H1 (cell line): Measurements from ENCODE around the gene ILF2. TPM values are rescaled to one million over a fixed set of nuclear protein-coding genes. Genes with fewer than 3 reads are reported as not detected.
A peak's percentile ranks its signal among the peaks of the same experiment; 100 is the strongest.

ENCODE experiments used
- CTCF ChIA-PET: fragments of 300-600 bp; sonication (Branson Sonifier 250); formaldehyde crosslinking; loops from one replicate; lab custom pipeline; 2021; ENCODE audit not compliant: partially characterized antibody; lab: Charles Lee
- POLR2A ChIA-PET: fragments of 300-600 bp; sonication (Branson Sonifier 250); formaldehyde crosslinking; loops from one replicate; lab custom pipeline; 2021; ENCODE audit warnings: inconsistent platforms; ENCODE audit not compliant: partially characterized antibody; lab: Charles Lee
- DNase-seq, 2 experiments: peaks; one replicate each; pipeline versions ENCODE4 v3.0.0 to v3.0.0-alpha.2; 2010 to 2022; ENCODE audit warnings: low spot score in 2 of 2, low read depth in 1 of 2, mixed read lengths in 1 of 2
- FAIRE-seq: peaks from 2 replicates; lab custom pipeline; 2011; peaks lifted over from hg19 to GRCh38; lab: Jason Lieb, UNC
- H2AFZ ChIP-seq: 2 replicates; pipeline ENCODE4 v1.8.1; 2012; ENCODE audit warnings: low read length, inconsistent platforms
- H2AK5ac ChIP-seq: 2 replicates; pipeline ENCODE4 v1.6.1; 2013; ENCODE audit warnings: low read depth, low read length
- H2BK120ac ChIP-seq: replicated peaks from 2 replicates; pipeline ENCODE3; 2013; ENCODE audit warnings: low read depth, low read length, inconsistent platforms
- H2BK12ac ChIP-seq: 2 replicates; pipeline ENCODE4 v1.6.1; 2013; ENCODE audit warnings: low read depth, low read length
- H2BK15ac ChIP-seq: 2 replicates; pipeline ENCODE4 v1.6.1; 2013; ENCODE audit warnings: low read length
- H2BK20ac ChIP-seq: 2 replicates; pipeline ENCODE4 v1.6.1; 2013; ENCODE audit warnings: low read length
- H2BK5ac ChIP-seq: 2 replicates; pipeline ENCODE4 v1.6.1; 2013; ENCODE audit warnings: low read depth, low read length
- H3K14ac ChIP-seq: 2 replicates; pipeline ENCODE4 v1.6.1; 2013; ENCODE audit warnings: inconsistent platforms; ENCODE audit not compliant: insufficient read length
- H3K18ac ChIP-seq: 2 replicates; pipeline ENCODE4 v1.6.1; 2013; ENCODE audit warnings: low read length; ENCODE audit errors: extremely low read depth
- H3K23ac ChIP-seq: 2 replicates; pipeline ENCODE4 v1.6.1; 2013; ENCODE audit warnings: inconsistent platforms; ENCODE audit not compliant: insufficient read length
- H3K23me2 ChIP-seq: 2 replicates; pipeline ENCODE4 v1.6.1; 2013; ENCODE audit warnings: low read depth, low read length
- H3K27ac ChIP-seq: 2 replicates; pipeline ENCODE4 v1.6.1; 2011; ENCODE audit warnings: low read depth, low read length, inconsistent platforms
- H3K27me3 ChIP-seq, 4 experiments: replicated peaks in 1 of 4; 1 replicate in 1 of 4; 2 replicates in 3 of 4; pipeline versions ENCODE4 v1.6.1 to v1.8.1; 2011 to 2013; ENCODE audit warnings: low read length in 3 of 4, mild to moderate bottlenecking in 3 of 4, inconsistent platforms in 2 of 4, mixed read lengths in 2 of 4, moderate library complexity in 1 of 4; ENCODE audit not compliant: control insufficient read depth in 3 of 4, insufficient read depth in 3 of 4; ENCODE audit errors: extremely low read depth in 1 of 4
- H3K36me3 ChIP-seq, 4 experiments: 2 replicates each; pipeline versions ENCODE4 v1.6.1 to v1.8.1; 2011 to 2013; ENCODE audit warnings: mild to moderate bottlenecking in 4 of 4, low read length in 3 of 4, moderate library complexity in 2 of 4, control low read depth in 1 of 4, inconsistent platforms in 1 of 4; ENCODE audit not compliant: insufficient read depth in 4 of 4, control insufficient read depth in 2 of 4
- H3K4ac ChIP-seq: replicated peaks from 2 replicates; pipeline ENCODE3; 2013; ENCODE audit warnings: low read length, low read depth, mixed read lengths, inconsistent platforms; ENCODE audit not compliant: insufficient read length
- H3K4me1 ChIP-seq, 4 experiments: replicated peaks in 1 of 4; 1 replicate in 1 of 4; 2 replicates in 3 of 4; pipeline versions ENCODE4 v1.6.1 to v1.8.1; 2011 to 2013; ENCODE audit warnings: low read length in 3 of 4, inconsistent platforms in 2 of 4, mixed read lengths in 1 of 4; ENCODE audit not compliant: insufficient read depth in 4 of 4, control insufficient read depth in 3 of 4
- H3K4me2 ChIP-seq, 2 experiments: 2 replicates each; pipeline versions ENCODE4 v1.6.1 to v1.8.1; 2011 to 2013; ENCODE audit warnings: low read depth in 2 of 2, low read length in 2 of 2, control low read depth in 1 of 2, inconsistent platforms in 1 of 2, mild to moderate bottlenecking in 1 of 2; ENCODE audit not compliant: insufficient read depth in 1 of 2
- H3K4me3 ChIP-seq, 4 experiments: fragments of 200-600, 300-600 bp in 1 of 4; sonication (generic), shearing (Covaris generic), sonication (Bioruptor Twin) in 1 of 4; 2 replicates each; pipeline versions ENCODE4 v1.5.1 to v1.8.1; 2011 to 2016; ENCODE audit warnings: low read length in 4 of 4, low read depth in 3 of 4, control low read depth in 2 of 4, inconsistent platforms in 2 of 4, mild to moderate bottlenecking in 2 of 4, mixed read lengths in 1 of 4, moderate library complexity in 1 of 4; ENCODE audit not compliant: insufficient read depth in 2 of 4; ENCODE audit errors: extremely low read depth in 1 of 4
- H3K56ac ChIP-seq: replicated peaks from 2 replicates; pipeline ENCODE3; 2013; ENCODE audit warnings: low read depth, mild to moderate bottlenecking, mixed read lengths, low read length, inconsistent platforms; ENCODE audit not compliant: insufficient read length
- H3K79me1 ChIP-seq: 2 replicates; pipeline ENCODE4 v1.6.1; 2013; ENCODE audit warnings: low read depth, low read length, control low read depth
- H3K79me2 ChIP-seq, 2 experiments: 2 replicates each; pipeline versions ENCODE4 v1.6.1 to v1.8.1; 2012 to 2013; ENCODE audit warnings: low read length in 2 of 2, mild to moderate bottlenecking in 2 of 2, inconsistent platforms in 1 of 2; ENCODE audit not compliant: insufficient read depth in 2 of 2, control insufficient read depth in 1 of 2
- H3K9ac ChIP-seq, 4 experiments: replicated peaks in 1 of 4; 1 replicate in 1 of 4; 2 replicates in 3 of 4; pipeline versions ENCODE4 v1.6.1 to v1.8.1; 2011 to 2013; ENCODE audit warnings: low read depth in 3 of 4, low read length in 3 of 4, control low read depth in 2 of 4, mild to moderate bottlenecking in 2 of 4, moderate library complexity in 2 of 4, inconsistent platforms in 1 of 4; ENCODE audit errors: extremely low read depth in 1 of 4
- H3K9me3 ChIP-seq, 2 experiments: 2 replicates each; pipeline versions ENCODE4 v1.6.1 to v1.8.1; 2012 to 2013; ENCODE audit warnings: mild to moderate bottlenecking in 2 of 2, moderate library complexity in 2 of 2, control low read depth in 1 of 2, inconsistent platforms in 1 of 2, low read depth in 1 of 2, low read length in 1 of 2, mixed read lengths in 1 of 2; ENCODE audit not compliant: insufficient read depth in 2 of 2
- H4K20me1 ChIP-seq, 2 experiments: replicated peaks in 1 of 2; 2 replicates each; pipeline versions ENCODE3 to v1.8.1; 2011 to 2013; ENCODE audit warnings: inconsistent platforms in 2 of 2, low read length in 2 of 2, mild to moderate bottlenecking in 1 of 2; ENCODE audit not compliant: insufficient read depth in 2 of 2, control insufficient read depth in 1 of 2
- H4K5ac ChIP-seq: 2 replicates; pipeline ENCODE4 v1.6.1; 2013; ENCODE audit warnings: low read length, low read depth, mixed read lengths, inconsistent platforms; ENCODE audit not compliant: insufficient read length
- H4K8ac ChIP-seq: 2 replicates; pipeline ENCODE4 v1.8.0; 2013; ENCODE audit warnings: mild to moderate bottlenecking, moderate library complexity, low read length, inconsistent platforms; ENCODE audit not compliant: insufficient read depth; ENCODE audit errors: extremely low read depth
- H4K91ac ChIP-seq: replicated peaks from 2 replicates; pipeline ENCODE3; 2013; ENCODE audit warnings: low read length, mixed read lengths, inconsistent platforms; ENCODE audit not compliant: insufficient read length
- CREB1 ChIP-seq: IDR thresholded peaks from 2 replicates; pipeline ENCODE4 v1.6.1; 2012; ENCODE audit warnings: inconsistent platforms
- EZH2 ChIP-seq: fragments of 200-600 bp; sonication (generic); IDR thresholded peaks from 2 replicates; pipeline ENCODE4 v1.7.1; 2012; ENCODE audit warnings: low read depth, mild to moderate bottlenecking, moderate library complexity, low read length, inconsistent platforms; ENCODE audit not compliant: severe bottlenecking
- GTF2F1 ChIP-seq: IDR thresholded peaks from 2 replicates; pipeline ENCODE4 v1.6.1; 2012; ENCODE audit warnings: low read depth, low read length, improper control_type of control experiment, borderline replicate concordance
- HDAC2 ChIP-seq, 2 experiments: fragments of 300-600 bp in 1 of 2; sonication (generic) in 1 of 2; IDR thresholded peaks; 2 replicates each; pipeline ENCODE4 v1.6.1; 2011 to 2012; ENCODE audit warnings: low read depth in 2 of 2, low read length in 2 of 2, mild to moderate bottlenecking in 2 of 2, moderate library complexity in 2 of 2, borderline replicate concordance in 1 of 2, inconsistent platforms in 1 of 2
- JUN ChIP-seq: IDR thresholded peaks from 2 replicates; pipeline ENCODE4 v1.6.1; 2011; ENCODE audit warnings: low read depth, mild to moderate bottlenecking, improper control_type of control experiment, low read length
- POLR2A ChIP-seq, 2 experiments: IDR thresholded peaks; 1 replicate in 1 of 2; 2 replicates in 1 of 2; pipeline ENCODE4 v1.6.1; 2011; ENCODE audit warnings: low read depth in 2 of 2, low read length in 2 of 2, mild to moderate bottlenecking in 2 of 2; ENCODE audit errors: control extremely low read depth in 1 of 2
- SP2 ChIP-seq: IDR thresholded peaks from 2 replicates; pipeline ENCODE4 v1.6.1; 2012; ENCODE audit warnings: mild to moderate bottlenecking, low read length, inconsistent platforms
- SUZ12 ChIP-seq: fragments of 200-600 bp; sonication (generic); IDR thresholded peaks from 2 replicates; pipeline ENCODE4 v1.6.1; 2012; ENCODE audit warnings: mild to moderate bottlenecking, inconsistent platforms, low read length, moderate library complexity, mixed read lengths
- TAF7 ChIP-seq: optimal IDR thresholded peaks from 2 replicates; pipeline ENCODE3; 2011; ENCODE audit warnings: low read depth, mild to moderate bottlenecking, inconsistent platforms, low read length, moderate library complexity, borderline replicate concordance
- WGBS, 2 experiments: shearing (Covaris generic) in 1 of 2; methylation state at CpG; one replicate each; pipeline versions ENCODE4 v1.1.6 to v1.1.7; 2013 to 2015; ENCODE audit warnings: low lambda C conversion rate in 2 of 2, mixed read lengths in 2 of 2, inconsistent platforms in 1 of 2, low coverage in 1 of 2, missing lambda C conversion rate in 1 of 2; ENCODE audit not compliant: insufficient replicate concordance in 2 of 2, insufficient coverage in 1 of 2, insufficient read length in 1 of 2; ENCODE audit errors: extremely low coverage in 1 of 2, missing lambda C conversion rate in 1 of 2; 5-methylcytosine and 5-hydroxymethylcytosine counted together
- polyA plus RNA-seq, 7 experiments: library from polyadenylated mRNA; depleted of rRNA in 3 of 7; stranded (reverse) in 5 of 7; unstranded in 2 of 7; fragments of >200 nt in 5 of 7; fragments of 200-250 nt in 2 of 7; gene quantifications; 1 replicate in 5 of 7; 2 replicates in 1 of 7; 4 replicates in 1 of 7; pipeline versions ENCODE4 v1.2.1 to v1.2.3, GENCODE V29; 2011 to 2013; ENCODE audit warnings: missing spikeins in 2 of 7, mixed read lengths in 2 of 7
- total RNA-seq: library from RNA; stranded (reverse); fragmentation: NEBNext Ultra II Directional; extraction: Animal tissue kit (Norgen Biotek cat#: 25700); gene quantifications from 2 replicates; pipeline ENCODE4 v1.2.1, GENCODE V29; 2021

Gene ILF2
- total and polyA plus RNA-seq, 2 of the 8 experiments (the other 6 are each of a cell fraction or from before 2014, with no cell fraction given), result 389 to 474 TPM

DNA sequence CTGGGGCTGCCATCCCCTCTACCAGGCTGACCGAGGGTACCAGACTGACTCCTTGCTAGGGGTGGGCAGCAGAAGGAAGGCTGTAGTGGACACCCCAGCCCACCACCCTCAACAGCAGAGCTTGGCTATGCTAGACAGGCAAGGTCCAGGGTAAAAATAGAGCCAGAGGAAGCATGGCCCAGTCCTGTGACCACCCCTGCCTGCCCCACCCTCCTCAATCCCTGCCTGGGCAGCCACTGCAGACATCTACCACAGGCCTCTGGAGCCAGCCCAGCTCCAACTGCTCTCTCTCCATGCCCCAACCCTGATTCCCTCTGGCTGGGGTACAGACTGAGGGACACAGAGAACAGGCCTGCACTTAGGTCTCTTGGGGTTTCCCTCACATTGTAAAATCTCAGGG lies 40.8 kb downstream of the ILF2 start:
- Histone ChIP-seq H3K4me3 (no peak overlapping the region), H3K79me1 (no peaks in the 10 kb centered on the region), H3K23me2 (peaks cover 7% of the 10 kb centered on the region), H3K4me2 (no peak overlapping the region), H2BK20ac (no peak overlapping the region), H3K27ac (no peak overlapping the region)
- CTCF ChIA-PET, result interaction anchor here (0.8 to 10.2 kb wide), 15 partner anchors 9 to 143 kb away, joined by 3 to 115 read pairs (median 16); partner anchors contain the start of genes S100A14, S100A16 and S100A6
- TF ChIP-seq SP2 (no peak), EZH2 (no peak), JUN (no peak), POLR2A (IDR thresholded peaks at IDR 0.05; ENCODE audit: control extremely low read depth in 1 of 2, low read depth in 2 of 2, low read length in 2 of 2) (no peak), SUZ12 (no peak), GTF2F1 (no peak), HDAC2 (IDR thresholded peaks at IDR 0.05; ENCODE audit: borderline replicate concordance in 1 of 2, low read depth in 2 of 2, low read length in 2 of 2) (no peak), CREB1 (no peak), TAF7 (no peak)
- TF ChIP-seq, all 59 proteins: peak for 0
- no peaks in the 10 kb centered on the region for H3K27me3 ChIP-seq
- H2BK120ac ChIP-seq, result no peak overlapping the region
- H2BK15ac ChIP-seq, result no peak overlapping the region
- DNase-seq, result no peak
- no peak overlapping the region for H4K5ac ChIP-seq
- H3K23ac ChIP-seq, result no peak overlapping the region
- no peak overlapping the region for H4K91ac ChIP-seq
- no peaks in the 10 kb centered on the region for H4K20me1 ChIP-seq
- H3K9me3 ChIP-seq, result no peaks in the 10 kb centered on the region
- H3K36me3 ChIP-seq, result peaks cover 0 to 4% (median 1%) of the 10 kb centered on the region in 4 experiments; a peak in 3 of 8 replicates
- POLR2A ChIA-PET, result interaction anchor here (0.6 to 15.6 kb wide), 9 partner anchors 9 to 361 kb away, joined by 3 to 261 read pairs (median 3); partner anchors contain the start of genes RPS27, S100A14 and S100A16
- H3K4me1 ChIP-seq, result peaks cover 0 to 16% (median 11%) of the 10 kb centered on the region in 4 experiments; a peak in 6 of 7 replicates
- no peak overlapping the region for H3K4ac ChIP-seq
- no peak overlapping the region for H2AK5ac ChIP-seq
- H3K56ac ChIP-seq, result no peak overlapping the region
- no peak overlapping the region for H3K18ac ChIP-seq
- H2BK12ac ChIP-seq, result peak overlapping the region; percentile 46; the same call in 1 of the 2 replicates
- H2BK5ac ChIP-seq, result peak overlapping the region; percentile 22; the same call in 1 of the 2 replicates
- peaks cover 0 to 6% of the 10 kb centered on the region in 2 experiments; a peak in 2 of 4 replicates for H3K79me2 ChIP-seq
- H3K14ac ChIP-seq, result no peak overlapping the region
- no peak overlapping the region; the same call in 1 of the 2 replicates for H4K8ac ChIP-seq
- 83% methylated on average over 1 of the region's 1 CpG; no CpG with 5 or more reads in 1 of the 2 experiments for WGBS, 2 experiments
- no peak overlapping the region for H2AFZ ChIP-seq
- no peak for FAIRE-seq
- H3K9ac ChIP-seq, result no peak overlapping the region
